SK-N-SH (cell line): ENCODE measurements around the gene CPNE1. TPM values are rescaled to one million over a fixed set of nuclear protein-coding genes. Genes with fewer than 3 reads are reported as not detected.

Source experiments
- CTCF ChIA-PET: fragments of 300-600, 350-600 bp; formaldehyde crosslinking; extraction: SDS; loops from one replicate; lab custom pipeline; 2021; lab: Yijun Ruan, JAX
- POLR2A ChIA-PET: fragments of 350-600 bp; sonication (Branson Sonifier 250); formaldehyde crosslinking; extraction: SDS; loops from one replicate; lab custom pipeline; 2020; ENCODE audit warnings: antibody characterized with exemption, inconsistent platforms; lab: Yijun Ruan, JAX
- DNase-seq: peaks from one replicate; pipeline ENCODE4 v3.0.0; 2012
- H2AFZ ChIP-seq: fragments of 200-600 bp; sonication (generic); 2 replicates; pipeline ENCODE4 v1.8.1; 2016; ENCODE audit warnings: antibody characterized with exemption, mild to moderate bottlenecking, low read depth
- H3F3A ChIP-seq: fragments of 200-600 bp; sonication (generic); replicated peaks from 2 replicates; pipeline ENCODE3; 2016; ENCODE audit warnings: antibody characterized with exemption, mild to moderate bottlenecking; ENCODE audit not compliant: insufficient read depth
- H3K27ac ChIP-seq, 2 experiments: fragments of 200-500 bp in 1 of 2; fragments of 200-600 bp in 1 of 2; sonication (Bioruptor generic) in 1 of 2; sonication (generic), shearing (Covaris generic) in 1 of 2; 2 replicates each; pipeline versions ENCODE4 v1.5.1 to v1.6.1; 2014 to 2016; ENCODE audit warnings: low read depth in 2 of 2, inconsistent platforms in 1 of 2, low read length in 1 of 2, mild to moderate bottlenecking in 1 of 2, mixed read lengths in 1 of 2
- H3K27me3 ChIP-seq: fragments of 200-600 bp; sonication (generic), shearing (Covaris generic); 2 replicates; pipeline ENCODE4 v1.6.1; 2016; ENCODE audit warnings: mixed run types; ENCODE audit not compliant: insufficient read depth
- H3K36me3 ChIP-seq, 2 experiments: fragments of 200-500 bp in 1 of 2; fragments of 200-600 bp in 1 of 2; sonication (Bioruptor generic) in 1 of 2; sonication (generic) in 1 of 2; replicated peaks in 1 of 2; 2 replicates each; pipeline versions ENCODE3 to v1.5.1; 2014 to 2016; ENCODE audit warnings: low read length in 1 of 2, mild to moderate bottlenecking in 1 of 2; ENCODE audit not compliant: insufficient read depth in 2 of 2, control insufficient read depth in 1 of 2
- H3K4me1 ChIP-seq, 2 experiments: fragments of 200-500 bp in 1 of 2; fragments of 200-600 bp in 1 of 2; sonication (Bioruptor generic) in 1 of 2; sonication (generic), shearing (Covaris generic) in 1 of 2; 2 replicates each; pipeline versions ENCODE4 v1.5.1 to v1.6.1; 2014 to 2016; ENCODE audit warnings: low read depth in 1 of 2, low read length in 1 of 2, mixed run types in 1 of 2; ENCODE audit not compliant: insufficient read depth in 2 of 2, control insufficient read depth in 1 of 2
- H3K4me2 ChIP-seq: fragments of 200-600 bp; sonication (generic), shearing (Covaris generic); 2 replicates; pipeline ENCODE4 v1.6.1; 2017; ENCODE audit warnings: mixed run types
- H3K4me3 ChIP-seq, 2 experiments: fragments of 200-500 bp in 1 of 2; fragments of 200-600 bp in 1 of 2; sonication (Bioruptor generic) in 1 of 2; sonication (generic), shearing (Covaris generic) in 1 of 2; 2 replicates each; pipeline versions ENCODE4 v1.5.1 to v1.8.1; 2014 to 2016; ENCODE audit warnings: low read depth in 2 of 2, inconsistent platforms in 1 of 2, low read length in 1 of 2, mild to moderate bottlenecking in 1 of 2, mixed read lengths in 1 of 2, moderate library complexity in 1 of 2
- H3K79me2 ChIP-seq: fragments of 200-600 bp; sonication (generic); 2 replicates; pipeline ENCODE4 v1.8.1; 2017; ENCODE audit warnings: mild to moderate bottlenecking; ENCODE audit not compliant: insufficient read depth
- H3K9ac ChIP-seq: fragments of 200-600 bp; sonication (generic); 2 replicates; pipeline ENCODE4 v1.6.1; 2017; ENCODE audit warnings: mixed run types
- H3K9me2 ChIP-seq: fragments of 200-600 bp; sonication (generic); 2 replicates; pipeline ENCODE4 v1.6.1; 2017; ENCODE audit warnings: mixed run types
- H3K9me3 ChIP-seq: fragments of 200-600 bp; sonication (generic); 2 replicates; pipeline ENCODE4 v1.6.1; 2017; ENCODE audit warnings: mixed run types, mild to moderate bottlenecking, moderate library complexity
- H4K20me1 ChIP-seq: fragments of 200-600 bp; sonication (generic); 2 replicates; pipeline ENCODE4 v1.6.1; 2017; ENCODE audit warnings: mild to moderate bottlenecking, mixed run types; ENCODE audit not compliant: insufficient read depth
- CHD2 ChIP-seq: fragments of 150-350 bp; IDR thresholded peaks from 2 replicates; pipeline ENCODE4 v1.6.1; 2018; ENCODE audit warnings: low read length; ENCODE audit not compliant: partially characterized antibody
- ELF1 ChIP-seq: IDR thresholded peaks from 2 replicates; pipeline ENCODE4 v1.4.0; 2012
- EP300 ChIP-seq, 2 experiments: IDR thresholded peaks; 2 replicates each; pipeline versions ENCODE4 v1.4.0 to v1.6.1; 2012; ENCODE audit warnings: borderline replicate concordance in 1 of 2, low read depth in 1 of 2, low read length in 1 of 2
- EZH2phosphoT487 ChIP-seq: fragments of 200-600 bp; sonication (generic); IDR thresholded peaks from 2 replicates; pipeline ENCODE4 v1.6.1; 2017; ENCODE audit warnings: low read depth, mixed run types, mild to moderate bottlenecking, antibody characterized with exemption, moderate library complexity, borderline replicate concordance
- GABPA ChIP-seq: IDR thresholded peaks from 2 replicates; pipeline ENCODE4 v1.4.0; 2012; ENCODE audit warnings: low read depth, mild to moderate bottlenecking
- JUND ChIP-seq: IDR thresholded peaks from 2 replicates; pipeline ENCODE4 v1.4.0; 2012
- MXI1 ChIP-seq: IDR thresholded peaks from 2 replicates; pipeline ENCODE4 v1.6.1; 2012; ENCODE audit warnings: mild to moderate bottlenecking, low read depth, low read length, improper control_type of control experiment
- NFIC ChIP-seq: IDR thresholded peaks from 2 replicates; pipeline ENCODE4 v1.4.0; 2012; ENCODE audit warnings: borderline replicate concordance
- NRF1 ChIP-seq: IDR thresholded peaks from 2 replicates; pipeline ENCODE4 v1.6.1; 2012; ENCODE audit warnings: low read depth, mild to moderate bottlenecking, low read length
- RAD21 ChIP-seq: IDR thresholded peaks from 2 replicates; pipeline ENCODE4 v1.6.1; 2012; ENCODE audit warnings: mild to moderate bottlenecking, low read length
- RCOR1 ChIP-seq: fragments of 150-350 bp; IDR thresholded peaks from 2 replicates; pipeline ENCODE4 v1.6.1; 2017; ENCODE audit warnings: antibody characterized with exemption, low read length
- RFX5 ChIP-seq: IDR thresholded peaks from 2 replicates; pipeline ENCODE4 v1.6.1; 2012; ENCODE audit warnings: mild to moderate bottlenecking, improper control_type of control experiment, low read length
- RXRA ChIP-seq: IDR thresholded peaks from 2 replicates; pipeline ENCODE4 v1.4.0; 2012; ENCODE audit warnings: low read depth, mild to moderate bottlenecking, borderline replicate concordance
- SIN3A ChIP-seq: IDR thresholded peaks from 2 replicates; pipeline ENCODE4 v1.6.1; 2012; ENCODE audit warnings: low read depth, mild to moderate bottlenecking, low read length, moderate library complexity, borderline replicate concordance
- TCF12 ChIP-seq: IDR thresholded peaks from 2 replicates; pipeline ENCODE4 v1.4.0; 2012
- YY1 ChIP-seq: IDR thresholded peaks from 2 replicates; pipeline ENCODE4 v1.4.0; 2012; ENCODE audit warnings: low read depth, mild to moderate bottlenecking
- WGBS: methylation state at CpG from one replicate; pipeline ENCODE4 v1.1.6; 2017; ENCODE audit warnings: low lambda C conversion rate; 5-methylcytosine and 5-hydroxymethylcytosine counted together
- polyA plus RNA-seq, 3 experiments: library from polyadenylated mRNA; depleted of rRNA; stranded (reverse); fragments of >200 nt; gene quantifications; 2 replicates each; pipeline ENCODE4 v1.2.3, GENCODE V29; 2012
- TF ChIP-seq, protein P1 (sequence below): fragments of 200-600 bp; sonication (generic); IDR thresholded peaks from 2 replicates; pipeline ENCODE4 v1.6.1; 2017; ENCODE audit warnings: antibody characterized with exemption, mild to moderate bottlenecking, moderate library complexity
- TF ChIP-seq, protein P2 (sequence below): fragments of 150-350 bp; IDR thresholded peaks from 2 replicates; pipeline ENCODE4 v1.6.1; 2017; ENCODE audit warnings: antibody characterized with exemption, low read length, low read depth, borderline replicate concordance
- TF ChIP-seq, protein P3 (sequence below): IDR thresholded peaks from 2 replicates; pipeline ENCODE4 v1.6.1; 2012; ENCODE audit warnings: mild to moderate bottlenecking, low read depth, low read length, moderate library complexity

Gene CPNE1
- polyA plus RNA-seq, 1 of the 3 experiments (the other 2 are of a cell fraction) = 279 TPM

DNA sequence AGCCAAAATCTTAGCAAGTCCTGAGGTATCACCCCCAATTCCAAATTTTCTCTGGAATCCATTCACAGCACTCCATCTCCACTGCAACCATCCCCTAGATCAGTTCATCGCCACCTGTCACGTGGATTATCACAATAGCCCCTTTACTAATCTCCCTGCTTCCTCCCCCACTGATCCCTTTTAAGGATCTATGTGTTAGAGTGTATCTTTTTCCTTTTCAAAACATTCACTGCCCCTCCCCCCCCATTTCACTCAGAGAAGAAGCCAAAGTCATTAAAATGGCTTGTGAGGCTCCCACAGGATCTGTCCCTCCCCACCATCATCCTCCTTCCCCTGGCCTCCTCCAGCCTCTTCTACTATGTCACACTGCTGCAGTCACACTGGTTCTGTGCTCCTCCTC, 67.5 kb downstream of the CPNE1 start (continued):
- TF ChIP-seq, protein P1, sequence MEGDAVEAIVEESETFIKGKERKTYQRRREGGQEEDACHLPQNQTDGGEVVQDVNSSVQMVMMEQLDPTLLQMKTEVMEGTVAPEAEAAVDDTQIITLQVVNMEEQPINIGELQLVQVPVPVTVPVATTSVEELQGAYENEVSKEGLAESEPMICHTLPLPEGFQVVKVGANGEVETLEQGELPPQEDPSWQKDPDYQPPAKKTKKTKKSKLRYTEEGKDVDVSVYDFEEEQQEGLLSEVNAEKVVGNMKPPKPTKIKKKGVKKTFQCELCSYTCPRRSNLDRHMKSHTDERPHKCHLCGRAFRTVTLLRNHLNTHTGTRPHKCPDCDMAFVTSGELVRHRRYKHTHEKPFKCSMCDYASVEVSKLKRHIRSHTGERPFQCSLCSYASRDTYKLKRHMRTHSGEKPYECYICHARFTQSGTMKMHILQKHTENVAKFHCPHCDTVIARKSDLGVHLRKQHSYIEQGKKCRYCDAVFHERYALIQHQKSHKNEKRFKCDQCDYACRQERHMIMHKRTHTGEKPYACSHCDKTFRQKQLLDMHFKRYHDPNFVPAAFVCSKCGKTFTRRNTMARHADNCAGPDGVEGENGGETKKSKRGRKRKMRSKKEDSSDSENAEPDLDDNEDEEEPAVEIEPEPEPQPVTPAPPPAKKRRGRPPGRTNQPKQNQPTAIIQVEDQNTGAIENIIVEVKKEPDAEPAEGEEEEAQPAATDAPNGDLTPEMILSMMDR = no peak
- TF ChIP-seq TCF12 (no peak), ELF1 (no peak), EZH2phosphoT487 (no peak), RAD21 (no peak), RFX5 (no peak), GABPA (no peak), RXRA (no peak), JUND (no peak)
- TF ChIP-seq, protein P2, sequence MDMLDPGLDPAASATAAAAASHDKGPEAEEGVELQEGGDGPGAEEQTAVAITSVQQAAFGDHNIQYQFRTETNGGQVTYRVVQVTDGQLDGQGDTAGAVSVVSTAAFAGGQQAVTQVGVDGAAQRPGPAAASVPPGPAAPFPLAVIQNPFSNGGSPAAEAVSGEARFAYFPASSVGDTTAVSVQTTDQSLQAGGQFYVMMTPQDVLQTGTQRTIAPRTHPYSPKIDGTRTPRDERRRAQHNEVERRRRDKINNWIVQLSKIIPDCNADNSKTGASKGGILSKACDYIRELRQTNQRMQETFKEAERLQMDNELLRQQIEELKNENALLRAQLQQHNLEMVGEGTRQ = no peak

DNA sequence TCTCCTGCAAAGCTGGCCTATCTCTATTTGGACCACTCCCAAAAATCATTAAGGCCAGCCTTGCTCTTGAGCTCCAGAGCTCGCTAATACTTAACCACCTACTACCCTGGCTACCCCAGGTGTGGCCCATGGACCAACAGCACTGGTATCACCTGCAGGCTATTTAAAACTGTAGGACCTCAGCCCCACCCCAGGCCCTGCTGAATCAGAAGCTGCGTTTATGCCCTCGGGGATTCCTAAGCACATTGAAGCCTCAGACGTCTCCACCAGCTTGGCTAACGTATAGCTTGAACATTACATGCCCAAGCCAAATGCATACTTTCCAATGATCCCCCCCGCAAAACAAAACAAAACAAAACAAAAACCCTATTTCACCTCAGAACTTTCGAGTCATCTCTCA, 68.8 kb downstream of the CPNE1 start:
- no peak for DNase-seq
- Histone ChIP-seq H3K9ac (no peak overlapping the region), H3K9me2 (no peaks in the 10 kb centered on the region), H3K27me3 (no peaks in the 10 kb centered on the region), H3F3A (no peaks in the 10 kb centered on the region), H3K9me3 (no peaks in the 10 kb centered on the region), H2AFZ (no peak overlapping the region), H3K4me1 (peaks cover 0 to 2% of the 10 kb centered on the region in 2 experiments; a peak in 1 of 4 replicates), H3K27ac (no peak overlapping the region), H3K4me2 (no peak overlapping the region), H3K36me3 (no peaks in the 10 kb centered on the region), H3K79me2 (no peaks in the 10 kb centered on the region), H3K4me3 (no peak overlapping the region), H4K20me1 (no peaks in the 10 kb centered on the region)
- 69% methylated on average over 6 of the region's 7 CpGs for WGBS
- ChIA-PET POLR2A (no interaction called here), CTCF (interaction anchor here (1.1 to 2.3 kb wide), 4 partner anchors 9 to 34 kb away, joined by 3 to 8 read pairs (median 5); no protein-coding TSS in a partner anchor)
- TF ChIP-seq CHD2 = no peak
- TF ChIP-seq, protein P2 = no peak
- TF ChIP-seq JUND = no peak
- no peak for TF ChIP-seq MXI1
- TF ChIP-seq NRF1 = no peak
- no peak for TF ChIP-seq SIN3A
- TF ChIP-seq, protein P3, sequence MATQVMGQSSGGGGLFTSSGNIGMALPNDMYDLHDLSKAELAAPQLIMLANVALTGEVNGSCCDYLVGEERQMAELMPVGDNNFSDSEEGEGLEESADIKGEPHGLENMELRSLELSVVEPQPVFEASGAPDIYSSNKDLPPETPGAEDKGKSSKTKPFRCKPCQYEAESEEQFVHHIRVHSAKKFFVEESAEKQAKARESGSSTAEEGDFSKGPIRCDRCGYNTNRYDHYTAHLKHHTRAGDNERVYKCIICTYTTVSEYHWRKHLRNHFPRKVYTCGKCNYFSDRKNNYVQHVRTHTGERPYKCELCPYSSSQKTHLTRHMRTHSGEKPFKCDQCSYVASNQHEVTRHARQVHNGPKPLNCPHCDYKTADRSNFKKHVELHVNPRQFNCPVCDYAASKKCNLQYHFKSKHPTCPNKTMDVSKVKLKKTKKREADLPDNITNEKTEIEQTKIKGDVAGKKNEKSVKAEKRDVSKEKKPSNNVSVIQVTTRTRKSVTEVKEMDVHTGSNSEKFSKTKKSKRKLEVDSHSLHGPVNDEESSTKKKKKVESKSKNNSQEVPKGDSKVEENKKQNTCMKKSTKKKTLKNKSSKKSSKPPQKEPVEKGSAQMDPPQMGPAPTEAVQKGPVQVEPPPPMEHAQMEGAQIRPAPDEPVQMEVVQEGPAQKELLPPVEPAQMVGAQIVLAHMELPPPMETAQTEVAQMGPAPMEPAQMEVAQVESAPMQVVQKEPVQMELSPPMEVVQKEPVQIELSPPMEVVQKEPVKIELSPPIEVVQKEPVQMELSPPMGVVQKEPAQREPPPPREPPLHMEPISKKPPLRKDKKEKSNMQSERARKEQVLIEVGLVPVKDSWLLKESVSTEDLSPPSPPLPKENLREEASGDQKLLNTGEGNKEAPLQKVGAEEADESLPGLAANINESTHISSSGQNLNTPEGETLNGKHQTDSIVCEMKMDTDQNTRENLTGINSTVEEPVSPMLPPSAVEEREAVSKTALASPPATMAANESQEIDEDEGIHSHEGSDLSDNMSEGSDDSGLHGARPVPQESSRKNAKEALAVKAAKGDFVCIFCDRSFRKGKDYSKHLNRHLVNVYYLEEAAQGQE = no peak
- TF ChIP-seq RCOR1 = no peak
- TF ChIP-seq NFIC = no peak
- TF ChIP-seq YY1 = no peak
- no peak for TF ChIP-seq EP300 (IDR thresholded peaks at IDR 0.05; ENCODE audit: borderline replicate concordance in 1 of 2, low read depth in 1 of 2, low read length in 1 of 2)
- TF ChIP-seq, all 33 proteins: peak for 0
